CD14-positive monocyte (primary cell): ENCODE measurements around the gene SLC1A3. TPM values are rescaled to one million over a fixed set of nuclear protein-coding genes. Genes with fewer than 3 reads are reported as not detected.

Source experiments
- DNase-seq, 3 donors: peaks; one replicate each; pipeline ENCODE4 v3.0.0-alpha.2; 2011 to 2022
- H2AFZ ChIP-seq: 2 replicates; pipeline ENCODE4 v1.6.0; 2012; ENCODE audit warnings: mild to moderate bottlenecking, low read depth, low read length, inconsistent platforms; ENCODE audit not compliant: insufficient read depth, poor library complexity, severe bottlenecking
- H3K27ac ChIP-seq, 2 donors: 1 replicate in 1 of 2; 2 replicates in 1 of 2; pipeline ENCODE4 v1.5.1; 2012 to 2013; ENCODE audit warnings: low read length in 2 of 2, control low read depth in 1 of 2, inconsistent platforms in 1 of 2, low read depth in 1 of 2, mild to moderate bottlenecking in 1 of 2
- H3K27me3 ChIP-seq, 2 donors: one replicate each; pipeline versions ENCODE4 v1.6.0 to v1.6.1; 2011 to 2013; ENCODE audit warnings: low read length in 2 of 2; ENCODE audit not compliant: control insufficient read depth in 2 of 2, insufficient read depth in 2 of 2
- H3K36me3 ChIP-seq, 2 donors: replicated peaks in 1 of 2; 1 replicate in 1 of 2; 2 replicates in 1 of 2; pipeline versions ENCODE4 v1.5.1 to v1.6.1; 2012 to 2013; ENCODE audit warnings: low read length in 2 of 2, control low read depth in 1 of 2, inconsistent platforms in 1 of 2, mild to moderate bottlenecking in 1 of 2; ENCODE audit not compliant: insufficient read depth in 2 of 2, control insufficient read depth in 1 of 2
- H3K4me1 ChIP-seq, 2 donors: 1 replicate in 1 of 2; 2 replicates in 1 of 2; pipeline versions ENCODE4 v1.5.1 to v1.6.1; 2012 to 2013; ENCODE audit warnings: low read length in 2 of 2, control low read depth in 1 of 2, inconsistent platforms in 1 of 2, mild to moderate bottlenecking in 1 of 2, moderate library complexity in 1 of 2; ENCODE audit not compliant: insufficient read depth in 2 of 2, control insufficient read depth in 1 of 2
- H3K4me2 ChIP-seq: replicated peaks from 2 replicates; pipeline ENCODE3; 2012; ENCODE audit warnings: low read length, moderate library complexity, mild to moderate bottlenecking; ENCODE audit not compliant: poor library complexity, severe bottlenecking; ENCODE audit errors: extremely low read depth
- H3K4me3 ChIP-seq, 3 experiments: fragments of 200-600 bp in 1 of 3; sonication (generic) in 1 of 3; replicated peaks in 1 of 3; 1 replicate in 2 of 3; 2 replicates in 1 of 3; pipeline ENCODE4 v1.5.1; 2011 to 2013; ENCODE audit warnings: low read length in 3 of 3, mild to moderate bottlenecking in 3 of 3, control low read depth in 2 of 3, low read depth in 2 of 3, inconsistent platforms in 1 of 3, moderate library complexity in 1 of 3
- H3K79me2 ChIP-seq: 2 replicates; pipeline ENCODE4 v1.6.0; 2012; ENCODE audit warnings: mild to moderate bottlenecking, control low read depth, inconsistent platforms, low read length, moderate library complexity; ENCODE audit not compliant: insufficient read depth
- H3K9ac ChIP-seq: 2 replicates; pipeline ENCODE4 v1.6.0; 2017; ENCODE audit warnings: low read length, mild to moderate bottlenecking; ENCODE audit not compliant: insufficient read depth, poor library complexity, severe bottlenecking
- H3K9me3 ChIP-seq, 2 donors: replicated peaks in 1 of 2; 1 replicate in 1 of 2; 2 replicates in 1 of 2; pipeline versions ENCODE4 v1.5.1 to v1.6.1; 2012 to 2013; ENCODE audit warnings: low read length in 2 of 2, control low read depth in 1 of 2; ENCODE audit not compliant: control insufficient read depth in 1 of 2, insufficient read depth in 1 of 2
- H4K20me1 ChIP-seq: 2 replicates; pipeline ENCODE4 v1.6.0; 2012; ENCODE audit warnings: mild to moderate bottlenecking, low read length, control low read depth, moderate library complexity; ENCODE audit not compliant: insufficient read depth
- H3K27ac Mint-ChIP-seq, 7 donors: one replicate each; pipeline ENCODE4 v1.8.0; 2020; ENCODE audit warnings: mild to moderate bottlenecking in 7 of 7, mixed read lengths in 7 of 7, moderate library complexity in 6 of 7, inconsistent platforms in 2 of 7
- H3K27me3 Mint-ChIP-seq, 3 donors: one replicate each; pipeline ENCODE4 v1.8.0; 2021 to 2022; ENCODE audit warnings: low read depth in 3 of 3, mild to moderate bottlenecking in 3 of 3, mixed read lengths in 3 of 3, moderate library complexity in 3 of 3, inconsistent platforms in 1 of 3
- H3K36me3 Mint-ChIP-seq, 2 donors: one replicate each; pipeline ENCODE4 v1.8.0; 2020; ENCODE audit warnings: mixed read lengths in 2 of 2, inconsistent platforms in 1 of 2, mild to moderate bottlenecking in 1 of 2
- H3K4me1 Mint-ChIP-seq: one replicate; pipeline ENCODE4 v1.8.0; 2020; ENCODE audit warnings: mild to moderate bottlenecking, mixed read lengths
- H3K4me3 Mint-ChIP-seq, 2 donors: one replicate each; pipeline ENCODE4 v1.8.0; 2020; ENCODE audit warnings: mild to moderate bottlenecking in 2 of 2, mixed read lengths in 2 of 2, moderate library complexity in 1 of 2
- H3K9me3 Mint-ChIP-seq, 7 donors: one replicate each; pipeline ENCODE4 v1.8.0; 2020 to 2022; ENCODE audit warnings: mixed read lengths in 7 of 7, mild to moderate bottlenecking in 6 of 7, moderate library complexity in 6 of 7, inconsistent platforms in 2 of 7
- WGBS: methylation state at CpG from one replicate; pipeline ENCODE4 v1.1.5; 2013; ENCODE audit warnings: missing lambda C conversion rate; ENCODE audit not compliant: insufficient coverage; 5-methylcytosine and 5-hydroxymethylcytosine counted together
- intact Hi-C, 2 donors: fragments of 100-400 bp; cut with micrococcal nuclease; formaldehyde crosslinking; loops; one replicate each; pipeline versions ENCODE4 v1.15.0 to v1.15.1; 2023
- polyA plus RNA-seq, 3 donors: library from polyadenylated mRNA; depleted of rRNA in 1 of 3; unstranded in 2 of 3; stranded (reverse) in 1 of 3; fragments of 300-500 nt in 2 of 3; fragments of >200 nt in 1 of 3; fragmentation: Illumina TruSeq in 2 of 3; gene quantifications; 1 replicate in 2 of 3; 2 replicates in 1 of 3; pipeline ENCODE4 v1.2.3, GENCODE V29; 2012 to 2021
- TF ChIP-seq, protein P1 (sequence below): fragments of 200-600 bp; IDR thresholded peaks from one replicate; pipeline ENCODE4 v1.8.0; 2022; ENCODE audit warnings: antibody characterized with exemption, mild to moderate bottlenecking

Gene SLC1A3
- polyA plus RNA-seq, 3 donors = 1.2 to 3.3 (median 1.3) TPM

- Histone ChIP-seq H4K20me1 (no peaks in the 10 kb centered on the region), H3K4me2 (no peak overlapping the region), H3K79me2 (no peaks in the 10 kb centered on the region), H3K9ac (no peak overlapping the region), H3K27ac (no peak overlapping the region), H3K27me3 (no peaks in the 10 kb centered on the region), H3K4me3 (no peak overlapping the region), H3K9me3 (no peaks in the 10 kb centered on the region), H3K36me3 (peaks cover 0 to 16% of the 10 kb centered on the region in 2 donors), H3K4me1 (no peaks in the 10 kb centered on the region), H2AFZ (no peak overlapping the region)
- peaks cover 0 to 3% (median 0%) of the 10 kb centered on the region in 7 donors for H3K9me3 Mint-ChIP-seq
- peak overlapping the region in 1 of 7 donors; percentile 5 for H3K27ac Mint-ChIP-seq
- intact Hi-C loops = no loop called here
- peaks cover 24 to 26% of the 10 kb centered on the region in 2 donors for H3K36me3 Mint-ChIP-seq
- no peak overlapping the region for H3K4me3 Mint-ChIP-seq
- no peak for DNase-seq
- peaks cover 0 to 2% (median 0%) of the 10 kb centered on the region in 3 donors for H3K27me3 Mint-ChIP-seq
- no CpG with 5 or more reads among the region's 3 CpGs for WGBS
- H3K4me1 Mint-ChIP-seq = peaks cover 3% of the 10 kb centered on the region
- TF ChIP-seq, protein P1, sequence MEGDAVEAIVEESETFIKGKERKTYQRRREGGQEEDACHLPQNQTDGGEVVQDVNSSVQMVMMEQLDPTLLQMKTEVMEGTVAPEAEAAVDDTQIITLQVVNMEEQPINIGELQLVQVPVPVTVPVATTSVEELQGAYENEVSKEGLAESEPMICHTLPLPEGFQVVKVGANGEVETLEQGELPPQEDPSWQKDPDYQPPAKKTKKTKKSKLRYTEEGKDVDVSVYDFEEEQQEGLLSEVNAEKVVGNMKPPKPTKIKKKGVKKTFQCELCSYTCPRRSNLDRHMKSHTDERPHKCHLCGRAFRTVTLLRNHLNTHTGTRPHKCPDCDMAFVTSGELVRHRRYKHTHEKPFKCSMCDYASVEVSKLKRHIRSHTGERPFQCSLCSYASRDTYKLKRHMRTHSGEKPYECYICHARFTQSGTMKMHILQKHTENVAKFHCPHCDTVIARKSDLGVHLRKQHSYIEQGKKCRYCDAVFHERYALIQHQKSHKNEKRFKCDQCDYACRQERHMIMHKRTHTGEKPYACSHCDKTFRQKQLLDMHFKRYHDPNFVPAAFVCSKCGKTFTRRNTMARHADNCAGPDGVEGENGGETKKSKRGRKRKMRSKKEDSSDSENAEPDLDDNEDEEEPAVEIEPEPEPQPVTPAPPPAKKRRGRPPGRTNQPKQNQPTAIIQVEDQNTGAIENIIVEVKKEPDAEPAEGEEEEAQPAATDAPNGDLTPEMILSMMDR = no peak
Measured at GRCh38 chr5:36644727-36645126, 38.3 kb downstream of the SLC1A3 start.

DNA sequence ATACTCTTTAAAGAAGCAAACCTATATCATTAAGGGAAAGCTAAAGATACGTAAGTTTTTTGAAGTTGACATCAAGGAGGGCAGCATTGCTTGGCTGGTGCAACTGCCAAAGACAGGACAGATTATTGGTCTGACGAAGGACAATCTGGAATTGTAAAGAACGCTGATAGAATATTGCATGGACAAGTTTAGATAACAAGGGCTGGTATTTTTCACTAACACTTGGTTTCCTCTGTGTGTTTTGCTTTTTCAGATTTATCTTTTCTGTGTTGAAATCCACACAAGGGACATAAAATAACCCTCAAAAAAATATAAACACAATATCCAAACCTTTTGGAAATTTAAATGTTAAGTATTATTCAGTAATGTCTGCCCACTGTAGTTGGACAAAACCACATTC, 39.7 kb downstream of the SLC1A3 start:
- intact Hi-C loops = no loop called here
- no peaks in the 10 kb centered on the region for H3K4me1 ChIP-seq
- no peak for DNase-seq
- no peaks in the 10 kb centered on the region for H3K9me3 ChIP-seq
- Mint-ChIP-seq H3K4me3 (no peak overlapping the region), H3K9me3 (peaks cover 0 to 3% (median 0%) of the 10 kb centered on the region in 7 donors), H3K27ac (no peak overlapping the region), H3K36me3 (peaks cover 21 to 27% of the 10 kb centered on the region in 2 donors), H3K27me3 (peaks cover 0 to 2% (median 0%) of the 10 kb centered on the region in 3 donors), H3K4me1 (no peaks in the 10 kb centered on the region)
- peaks cover 0 to 16% of the 10 kb centered on the region in 2 donors for H3K36me3 ChIP-seq
- H3K4me2 ChIP-seq = no peak overlapping the region
- H3K9ac ChIP-seq = no peak overlapping the region
- no peaks in the 10 kb centered on the region for H4K20me1 ChIP-seq
- TF ChIP-seq, protein P1 = no peak
- no peaks in the 10 kb centered on the region for H3K27me3 ChIP-seq
- H3K4me3 ChIP-seq = no peak overlapping the region
- no peaks in the 10 kb centered on the region for H3K79me2 ChIP-seq
- 100% methylated on average over 2 of the region's 3 CpGs for WGBS
- no peak overlapping the region for H3K27ac ChIP-seq
- H2AFZ ChIP-seq = no peak overlapping the region
